Thoracic aorta (tissue), 2 donors: ENCODE measurements around the gene ASIC4. TPM values are rescaled to one million over a fixed set of nuclear protein-coding genes. Genes with fewer than 3 reads are reported as not detected.

Experiments
- ATAC-seq: fragments of 150-250 bp; one replicate; pipeline ENCODE4 v1.8.0; 2017; ENCODE audit warnings: low read depth; ENCODE audit not compliant: insufficient number of reproducible peaks, low FRiP score
- DNase-seq: peaks from one replicate; pipeline ENCODE4 v3.0.0-alpha.2; 2020; ENCODE audit warnings: low spot score
- H3K27ac ChIP-seq, 2 donors: fragments of 200-600 bp; sonication (generic); 1 replicate in 1 of 2; 2 replicates in 1 of 2; pipeline ENCODE4 v1.5.1; 2016; ENCODE audit warnings: mild to moderate bottlenecking in 2 of 2, moderate library complexity in 2 of 2
- H3K27me3 ChIP-seq: fragments of 200-600 bp; sonication (generic); replicated peaks from 2 replicates; pipeline ENCODE4 v1.6.0; 2016; ENCODE audit warnings: mild to moderate bottlenecking; ENCODE audit not compliant: insufficient read depth
- H3K36me3 ChIP-seq: fragments of 200-600 bp; sonication (generic); one replicate; pipeline ENCODE4 v1.5.1; 2016
- H3K4me1 ChIP-seq, 2 donors: fragments of 200-600 bp; sonication (generic); 1 replicate in 1 of 2; 2 replicates in 1 of 2; pipeline versions ENCODE4 v1.5.1 to v1.6.0; 2016; ENCODE audit warnings: low read depth in 2 of 2, mild to moderate bottlenecking in 1 of 2; ENCODE audit not compliant: control insufficient read depth in 1 of 2
- H3K4me3 ChIP-seq: fragments of 200-600 bp; sonication (generic); 2 replicates; pipeline ENCODE4 v1.5.1; 2016; ENCODE audit warnings: mild to moderate bottlenecking
- H3K9me3 ChIP-seq: fragments of 200-600 bp; sonication (generic); 2 replicates; pipeline ENCODE4 v1.5.1; 2016
- total RNA-seq, 2 donors: library from RNA; depleted of rRNA; stranded (reverse); fragments of >200 nt; gene quantifications; one replicate each; pipeline versions ENCODE4 v1.1.0 to v1.2.3, GENCODE V29; 2016
- TF ChIP-seq, protein P1 (sequence below): fragments of 200-600 bp; sonication (generic); IDR thresholded peaks from one replicate; pipeline ENCODE4 v1.5.1; 2019; ENCODE audit warnings: antibody characterized with exemption

Gene ASIC4
- total RNA-seq, 2 donors from 2014 or later: 0.41 TPM; not detected in 1

DNA sequence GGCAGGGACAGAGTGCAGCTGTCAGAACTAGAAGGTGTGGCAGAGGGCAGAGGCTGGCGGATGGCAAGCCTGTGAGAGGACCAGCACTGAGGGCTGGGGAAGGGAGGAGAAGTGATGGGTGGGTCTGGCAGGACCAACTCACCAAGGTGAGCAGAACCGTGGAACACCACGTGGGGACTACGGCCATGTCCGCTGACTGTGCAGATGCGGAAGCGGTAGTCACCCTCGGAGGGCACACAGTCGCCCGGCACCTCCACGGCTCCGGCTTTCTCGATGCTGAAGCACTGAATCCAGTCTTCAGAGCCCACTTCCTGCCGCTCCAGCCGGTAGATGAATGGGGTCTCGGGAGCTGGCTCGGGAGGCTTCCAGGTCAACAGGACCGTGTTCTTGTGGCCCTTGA is 52.8 kb downstream of the ASIC4 start:
- Histone ChIP-seq H3K36me3 (peaks cover 32% of the 10 kb centered on the region), H3K27ac (no peak overlapping the region), H3K27me3 (no peaks in the 10 kb centered on the region), H3K9me3 (no peaks in the 10 kb centered on the region), H3K4me3 (no peak overlapping the region), H3K4me1 (peaks cover 7 to 17% of the 10 kb centered on the region in 2 donors)
- ATAC-seq: no peak
- TF ChIP-seq, protein P1, sequence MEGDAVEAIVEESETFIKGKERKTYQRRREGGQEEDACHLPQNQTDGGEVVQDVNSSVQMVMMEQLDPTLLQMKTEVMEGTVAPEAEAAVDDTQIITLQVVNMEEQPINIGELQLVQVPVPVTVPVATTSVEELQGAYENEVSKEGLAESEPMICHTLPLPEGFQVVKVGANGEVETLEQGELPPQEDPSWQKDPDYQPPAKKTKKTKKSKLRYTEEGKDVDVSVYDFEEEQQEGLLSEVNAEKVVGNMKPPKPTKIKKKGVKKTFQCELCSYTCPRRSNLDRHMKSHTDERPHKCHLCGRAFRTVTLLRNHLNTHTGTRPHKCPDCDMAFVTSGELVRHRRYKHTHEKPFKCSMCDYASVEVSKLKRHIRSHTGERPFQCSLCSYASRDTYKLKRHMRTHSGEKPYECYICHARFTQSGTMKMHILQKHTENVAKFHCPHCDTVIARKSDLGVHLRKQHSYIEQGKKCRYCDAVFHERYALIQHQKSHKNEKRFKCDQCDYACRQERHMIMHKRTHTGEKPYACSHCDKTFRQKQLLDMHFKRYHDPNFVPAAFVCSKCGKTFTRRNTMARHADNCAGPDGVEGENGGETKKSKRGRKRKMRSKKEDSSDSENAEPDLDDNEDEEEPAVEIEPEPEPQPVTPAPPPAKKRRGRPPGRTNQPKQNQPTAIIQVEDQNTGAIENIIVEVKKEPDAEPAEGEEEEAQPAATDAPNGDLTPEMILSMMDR: no peak
- no peak for DNase-seq

DNA sequence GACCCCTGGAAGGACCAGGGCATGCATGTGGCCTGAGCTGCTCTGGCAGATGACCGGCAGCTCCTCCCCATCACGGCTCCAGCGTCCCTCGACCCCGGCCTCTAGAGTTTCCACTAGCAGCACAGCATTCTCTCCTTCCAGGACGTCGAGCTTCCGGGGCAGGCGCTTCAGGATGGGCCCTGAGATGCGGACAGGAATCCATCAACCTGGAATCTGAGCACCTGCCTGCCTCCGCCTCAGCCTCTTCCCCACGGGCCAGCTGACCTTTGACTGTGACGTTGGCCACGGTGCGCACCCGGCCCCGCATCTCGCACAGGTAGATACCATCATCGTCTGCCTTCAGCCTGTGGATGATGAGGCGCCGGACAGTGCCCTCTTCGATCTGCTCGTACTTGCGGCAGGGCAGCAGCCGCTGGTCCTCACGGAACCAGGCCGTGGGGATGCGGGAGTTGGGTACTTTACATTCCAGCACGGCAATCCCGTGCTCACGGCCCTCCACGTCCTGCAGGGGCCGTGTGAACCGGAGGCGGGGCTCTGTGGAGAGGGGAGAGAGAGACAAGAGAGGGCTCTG is 53.6 kb downstream of the ASIC4 start:
- TF ChIP-seq, protein P1: no peak
- DNase-seq (no peak), ATAC-seq (no peak)
- H3K9me3 ChIP-seq: no peaks in the 10 kb centered on the region
- H3K27me3 ChIP-seq: no peaks in the 10 kb centered on the region
- H3K4me3 ChIP-seq: no peak overlapping the region
- peaks cover 7 to 18% of the 10 kb centered on the region in 2 donors for H3K4me1 ChIP-seq
- H3K36me3 ChIP-seq: peaks cover 28% of the 10 kb centered on the region
- no peak overlapping the region for H3K27ac ChIP-seq

DNA sequence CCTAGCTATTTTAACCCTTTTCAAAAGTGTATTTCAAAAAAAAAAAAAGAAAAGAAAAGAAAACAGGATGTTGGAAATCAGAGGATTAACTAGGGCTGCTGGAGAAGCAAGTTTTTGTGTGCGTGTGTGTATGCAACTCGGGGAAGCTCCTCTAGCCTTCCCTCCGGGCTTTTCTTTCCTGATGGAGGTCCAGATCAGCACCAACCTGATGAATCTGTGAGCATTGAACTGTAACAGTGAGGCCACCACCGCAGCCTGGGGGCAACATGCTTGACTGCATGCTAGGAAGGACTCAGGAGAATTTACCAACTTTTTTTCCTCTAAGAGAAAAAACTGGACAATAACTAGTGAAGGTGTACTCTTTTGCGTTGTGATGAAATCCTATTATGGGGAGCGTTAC is 54.8 kb downstream of the ASIC4 start:
- Histone ChIP-seq H3K27ac (no peak overlapping the region), H3K27me3 (no peaks in the 10 kb centered on the region), H3K36me3 (peaks cover 18% of the 10 kb centered on the region), H3K4me3 (no peak overlapping the region), H3K9me3 (no peaks in the 10 kb centered on the region), H3K4me1 (peaks cover 7 to 18% of the 10 kb centered on the region in 2 donors)
- TF ChIP-seq, protein P1: no peak
- DNase-seq (no peak), ATAC-seq (no peak)

DNA sequence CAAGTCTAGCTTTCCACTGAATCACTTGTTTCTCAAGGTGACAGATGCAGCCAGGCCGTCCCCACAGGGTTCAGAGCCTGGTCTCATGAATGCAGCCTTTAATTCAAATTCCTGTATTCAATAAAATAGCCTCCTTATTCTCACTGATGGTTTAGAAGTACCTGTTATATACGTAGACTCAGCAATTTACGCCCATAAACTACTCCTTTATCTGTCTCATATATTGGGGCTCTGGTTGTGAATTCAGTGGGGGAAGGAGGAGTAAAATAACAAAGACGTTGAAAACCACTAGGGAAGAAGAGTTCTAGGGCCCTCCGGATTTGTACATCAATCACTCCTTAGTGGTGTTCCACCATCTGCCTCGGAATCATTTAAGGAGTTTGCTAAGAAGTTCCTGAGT is 55.4 kb downstream of the ASIC4 start:
- H3K27me3 ChIP-seq: no peaks in the 10 kb centered on the region
- H3K9me3 ChIP-seq: no peaks in the 10 kb centered on the region
- H3K4me3 ChIP-seq: peak overlapping the region; percentile 89
- TF ChIP-seq, protein P1: no peak
- ATAC-seq (no peak), DNase-seq (no peak)
- peaks cover 12% of the 10 kb centered on the region for H3K36me3 ChIP-seq
- no peak overlapping the region for H3K27ac ChIP-seq
- H3K4me1 ChIP-seq: peaks cover 7 to 18% of the 10 kb centered on the region in 2 donors

DNA sequence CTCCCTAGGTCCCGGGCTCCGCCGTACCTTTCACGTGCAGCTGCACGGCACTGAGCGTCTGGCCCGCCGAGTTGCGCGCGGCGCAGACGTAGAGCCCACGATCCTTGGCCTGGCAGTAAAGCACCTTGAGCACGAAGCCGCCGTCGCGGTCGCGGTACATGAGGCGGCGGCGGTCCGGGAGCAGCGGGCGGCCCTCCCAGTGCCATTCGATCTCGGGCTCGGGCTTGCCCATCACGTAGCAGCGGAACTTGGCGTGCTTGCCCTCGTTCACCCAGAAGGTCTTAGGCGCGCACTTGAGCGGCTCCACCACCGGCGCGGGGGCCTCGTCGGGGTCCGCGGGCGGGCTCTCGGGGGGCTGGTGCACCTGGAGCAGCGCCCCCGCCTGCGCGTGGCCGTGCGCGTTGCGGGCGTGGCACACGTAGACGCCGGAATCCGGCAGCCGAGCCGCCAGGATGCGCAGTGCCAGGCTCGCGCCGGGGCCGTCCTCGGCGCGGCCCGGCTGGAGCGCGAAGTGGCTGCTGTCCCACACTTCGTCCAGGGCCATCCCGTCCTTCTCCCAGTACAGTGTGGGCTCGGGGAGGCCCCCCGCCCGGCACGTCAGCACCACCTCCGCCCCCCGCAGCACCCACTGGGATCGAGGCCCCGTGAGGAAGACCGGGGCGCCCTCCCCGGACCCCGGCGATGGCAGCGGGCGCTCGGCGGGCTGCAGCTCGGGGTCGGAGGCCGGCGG is 56.1 kb downstream of the ASIC4 start:
- Histone ChIP-seq H3K27me3 (no peaks in the 10 kb centered on the region), H3K36me3 (peaks cover 10% of the 10 kb centered on the region), H3K9me3 (no peaks in the 10 kb centered on the region), H3K4me3 (peak overlapping the region; percentile 89), H3K27ac (peak overlapping the region; percentile 78 to 93), H3K4me1 (peaks cover 7 to 18% of the 10 kb centered on the region in 2 donors)
- TF ChIP-seq, protein P1: no peak
- no peak for ATAC-seq
- DNase-seq: no peak
